Measurements from ENCODE around the gene FXYD5. TPM values are rescaled to one million over a fixed set of nuclear protein-coding genes. Genes with fewer than 3 reads are reported as not detected.

FXYD5 gene
- total RNA-seq, 1 experiment from 2014 or later: 123 TPM

DNA sequence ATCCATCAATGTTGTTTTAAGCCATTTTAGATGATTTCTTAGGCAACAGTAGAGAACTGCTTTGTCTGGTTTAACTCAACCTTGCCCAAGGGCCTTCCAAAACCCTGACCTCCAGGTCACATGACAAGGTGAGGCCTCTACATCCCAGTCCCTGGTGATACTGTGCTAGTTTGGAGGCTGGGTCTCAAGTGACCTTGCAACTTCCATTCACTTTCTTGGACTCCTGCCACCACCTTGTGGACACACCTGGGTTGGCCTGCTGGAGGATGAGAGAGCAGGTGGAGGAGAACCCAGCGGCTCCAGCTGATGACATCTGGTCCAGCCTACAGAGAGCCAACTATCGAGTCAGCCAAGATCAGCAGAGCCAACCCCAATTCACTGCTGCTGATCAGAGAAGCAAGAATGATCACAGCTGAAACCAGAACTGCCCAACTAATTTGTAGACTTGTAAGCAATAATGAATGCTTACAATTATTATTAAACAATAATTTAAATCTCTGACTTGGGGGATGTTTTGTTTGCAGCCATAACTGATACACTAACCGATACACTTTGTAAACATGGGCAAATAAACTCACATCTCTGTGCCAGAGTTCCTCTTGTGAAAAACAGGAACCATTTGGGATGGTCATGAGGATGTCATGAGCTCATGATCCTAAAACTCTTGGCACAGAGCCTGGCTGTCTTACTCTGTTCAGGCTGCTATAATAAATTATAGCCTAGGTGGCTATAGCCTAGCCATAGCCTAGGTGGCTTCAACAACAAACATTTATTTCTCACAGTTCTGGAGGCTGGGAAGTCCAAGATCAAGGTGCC, 62.5 kb downstream of the FXYD5 start:
- BruUV-seq (replicated peaks): no TSS peak

DNA sequence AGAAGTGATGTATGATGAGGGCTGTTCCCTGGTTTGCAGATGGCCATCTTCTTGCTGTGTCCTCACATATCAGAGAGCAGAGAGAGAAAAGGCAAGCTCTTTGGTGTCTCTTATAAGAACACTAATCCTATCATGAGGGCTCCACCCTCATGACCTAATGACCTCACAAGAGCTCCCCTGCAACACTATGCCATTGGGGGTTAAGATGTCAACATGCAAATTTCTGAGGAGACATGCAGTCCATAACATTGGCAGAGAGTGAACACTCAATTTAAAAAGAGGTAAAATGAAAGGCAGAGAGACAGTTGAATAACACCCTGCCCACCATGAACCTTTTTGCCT, 63.1 kb downstream of the FXYD5 start:
- POLR2A ChIA-PET: no interaction called here
- H3K4me2 ChIP-seq (ENCODE audit: low read length): no peak overlapping the region
- no peaks in the 10 kb centered on the region for H3K9me2 ChIP-seq (ENCODE audit: insufficient read depth)
- H3K4me3 ChIP-seq (replicated peaks in 1 of 2; ENCODE audit: low read depth in 1 of 2, low read length in 2 of 2): no peak overlapping the region
- CTCF ChIA-PET: no interaction called here
- H3K27ac ChIP-seq (ENCODE audit: low read depth, low read length): no peak overlapping the region
- no peaks in the 10 kb centered on the region for H3K36me3 ChIP-seq (ENCODE audit: control insufficient read depth in 1 of 2, insufficient read depth in 2 of 2, low read length in 2 of 2)
- peaks cover 4 to 11% of the 10 kb centered on the region in 2 experiments; a peak in 2 of 4 replicates for H3K9me3 ChIP-seq (ENCODE audit: control insufficient read depth in 1 of 2, insufficient read depth in 1 of 2, low read depth in 1 of 2, low read length in 2 of 2)
- intact Hi-C loops (cut with micrococcal nuclease): no loop called here
- H4K20me1 ChIP-seq (ENCODE audit: insufficient read depth): no peaks in the 10 kb centered on the region
- no peak for DNase-seq (ENCODE audit: low read depth, low spot score)
- ATAC-seq: no peak
- no peak overlapping the region for H2AFZ ChIP-seq (ENCODE audit: low read depth, low read length, poor library complexity, severe bottlenecking)
- H3K9ac ChIP-seq (ENCODE audit: low read length): no peak overlapping the region
- RAD21 ChIA-PET (ENCODE audit: low non-redundant PET in 1 of 2, low total read pairs in 2 of 2, uncharacterized antibody in 2 of 2, unreplicated experiment in 2 of 2): no interaction called here
- TF ChIP-seq EZH2phosphoT487 (IDR thresholded peaks at IDR 0.05; ENCODE audit: borderline replicate concordance) (no peak), EZH2 (IDR thresholded peaks at IDR 0.05) (no peak), YY1 (IDR thresholded peaks at IDR 0.05; ENCODE audit: extremely low read depth, insufficient replicate concordance, low read depth, low read length) (no peak), SP1 (IDR thresholded peaks at IDR 0.05; ENCODE audit: low read depth) (no peak), POLR2AphosphoS5 (IDR thresholded peaks at IDR 0.05; ENCODE audit: low read depth, low read length) (no peak), RAD21 (IDR thresholded peaks at IDR 0.05; ENCODE audit: low read depth) (no peak), ELF1 (IDR thresholded peaks at IDR 0.05; ENCODE audit: borderline replicate concordance, low read depth) (no peak), POLR2A (IDR thresholded peaks at IDR 0.05; ENCODE audit: borderline replicate concordance, extremely low read depth, insufficient read depth, insufficient read length) (no peak), CEBPB (IDR thresholded peaks at IDR 0.05; ENCODE audit: low read depth) (no peak), JUND (IDR thresholded peaks at IDR 0.05) (no peak), SRF (IDR thresholded peaks at IDR 0.05; ENCODE audit: low read depth) (no peak), ZNF274 (IDR thresholded peaks at IDR 0.05; ENCODE audit: low read depth, low read length) (no peak), CBX3 (IDR thresholded peaks at IDR 0.05; ENCODE audit: low read depth) (no peak), FOSL1 (IDR thresholded peaks at IDR 0.05; ENCODE audit: low read depth) (no peak), SIN3A (IDR thresholded peaks at IDR 0.05; ENCODE audit: low read depth) (no peak)
- TF ChIP-seq, protein P1, sequence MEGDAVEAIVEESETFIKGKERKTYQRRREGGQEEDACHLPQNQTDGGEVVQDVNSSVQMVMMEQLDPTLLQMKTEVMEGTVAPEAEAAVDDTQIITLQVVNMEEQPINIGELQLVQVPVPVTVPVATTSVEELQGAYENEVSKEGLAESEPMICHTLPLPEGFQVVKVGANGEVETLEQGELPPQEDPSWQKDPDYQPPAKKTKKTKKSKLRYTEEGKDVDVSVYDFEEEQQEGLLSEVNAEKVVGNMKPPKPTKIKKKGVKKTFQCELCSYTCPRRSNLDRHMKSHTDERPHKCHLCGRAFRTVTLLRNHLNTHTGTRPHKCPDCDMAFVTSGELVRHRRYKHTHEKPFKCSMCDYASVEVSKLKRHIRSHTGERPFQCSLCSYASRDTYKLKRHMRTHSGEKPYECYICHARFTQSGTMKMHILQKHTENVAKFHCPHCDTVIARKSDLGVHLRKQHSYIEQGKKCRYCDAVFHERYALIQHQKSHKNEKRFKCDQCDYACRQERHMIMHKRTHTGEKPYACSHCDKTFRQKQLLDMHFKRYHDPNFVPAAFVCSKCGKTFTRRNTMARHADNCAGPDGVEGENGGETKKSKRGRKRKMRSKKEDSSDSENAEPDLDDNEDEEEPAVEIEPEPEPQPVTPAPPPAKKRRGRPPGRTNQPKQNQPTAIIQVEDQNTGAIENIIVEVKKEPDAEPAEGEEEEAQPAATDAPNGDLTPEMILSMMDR (IDR thresholded peaks at IDR 0.05 in 2 of 3, conservative IDR thresholded peaks at IDR 0.05 in 1 of 3; ENCODE audit: borderline replicate concordance in 1 of 3, insufficient read depth in 1 of 3, low read depth in 2 of 3, low read length in 2 of 3): no peak
- no peaks in the 10 kb centered on the region for H3K27me3 ChIP-seq (ENCODE audit: insufficient read depth, low read length)
- peaks cover 18 to 32% of the 10 kb centered on the region in 2 experiments for H3K4me1 ChIP-seq (ENCODE audit: control insufficient read depth in 1 of 2, insufficient read depth in 2 of 2, low read length in 2 of 2)
- no TSS peak for BruUV-seq (replicated peaks)
- no peaks in the 10 kb centered on the region for H3K79me2 ChIP-seq (ENCODE audit: insufficient read depth, low read length)

More for the DNA sequence above, 62.5 kb downstream of the FXYD5 start:
- H3K27ac ChIP-seq (ENCODE audit: low read depth, low read length): no peak overlapping the region
- H3K9me3 ChIP-seq (ENCODE audit: control insufficient read depth in 1 of 2, insufficient read depth in 1 of 2, low read depth in 1 of 2, low read length in 2 of 2): peaks cover 4 to 11% of the 10 kb centered on the region in 2 experiments; a peak in 2 of 4 replicates
- H3K9ac ChIP-seq (ENCODE audit: low read length): no peak overlapping the region
- ATAC-seq (no peak), DNase-seq (ENCODE audit: low read depth, low spot score) (no peak)
- POLR2A ChIA-PET: no interaction called here
- H3K4me2 ChIP-seq (ENCODE audit: low read length): no peak overlapping the region
- H3K4me3 ChIP-seq (replicated peaks in 1 of 2; ENCODE audit: low read depth in 1 of 2, low read length in 2 of 2): no peak overlapping the region
- no peaks in the 10 kb centered on the region for H3K79me2 ChIP-seq (ENCODE audit: insufficient read depth, low read length)
- no peaks in the 10 kb centered on the region for H3K36me3 ChIP-seq (ENCODE audit: control insufficient read depth in 1 of 2, insufficient read depth in 2 of 2, low read length in 2 of 2)
- no peaks in the 10 kb centered on the region for H3K27me3 ChIP-seq (ENCODE audit: insufficient read depth, low read length)
- intact Hi-C loops (cut with micrococcal nuclease): no loop called here
- TF ChIP-seq RAD21 (IDR thresholded peaks at IDR 0.05; ENCODE audit: low read depth): peak; percentile 25; the same call in 1 of the 2 replicates
- no peak for TF ChIP-seq CBX3 (IDR thresholded peaks at IDR 0.05; ENCODE audit: low read depth)
- no peaks in the 10 kb centered on the region for H3K9me2 ChIP-seq (ENCODE audit: insufficient read depth)
- no peaks in the 10 kb centered on the region for H4K20me1 ChIP-seq (ENCODE audit: insufficient read depth)
- RAD21 ChIA-PET (ENCODE audit: low non-redundant PET in 1 of 2, low total read pairs in 2 of 2, uncharacterized antibody in 2 of 2, unreplicated experiment in 2 of 2): no interaction called here
- peaks cover 18 to 36% of the 10 kb centered on the region in 2 experiments for H3K4me1 ChIP-seq (ENCODE audit: control insufficient read depth in 1 of 2, insufficient read depth in 2 of 2, low read length in 2 of 2)
- H2AFZ ChIP-seq (ENCODE audit: low read depth, low read length, poor library complexity, severe bottlenecking): no peak overlapping the region
- CTCF ChIA-PET: no interaction called here
